Measurements from ENCODE around the gene SH3RF3. TPM values are rescaled to one million over a fixed set of nuclear protein-coding genes. Genes with fewer than 3 reads are reported as not detected.
A peak's percentile ranks its signal among the peaks of the same experiment; 100 is the strongest.

Gene SH3RF3
- total and polyA plus RNA-seq, 9 of the 15 experiments (the other 6 are each of a cell fraction or from before 2014, with no cell fraction given), result 0.02 TPM; not detected in 8

DNA sequence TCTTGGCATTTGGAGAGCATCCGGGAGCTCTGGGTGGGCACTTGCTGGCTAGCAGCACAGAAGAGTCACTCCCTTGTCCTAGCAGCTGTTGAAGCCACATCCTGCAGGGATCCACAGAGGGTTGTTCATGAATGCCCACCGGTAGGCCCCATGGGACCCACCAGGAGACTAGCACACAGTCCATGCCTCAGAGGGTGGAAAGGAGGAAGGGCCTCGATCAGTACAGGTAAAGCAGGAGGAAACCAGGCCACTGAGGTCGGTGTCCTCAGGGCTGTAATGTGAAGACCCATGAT lies 279.0 kb downstream of the SH3RF3 start (continued):
- no peak for TF ChIP-seq ZNF316 (IDR thresholded peaks at IDR 0.05)

DNA sequence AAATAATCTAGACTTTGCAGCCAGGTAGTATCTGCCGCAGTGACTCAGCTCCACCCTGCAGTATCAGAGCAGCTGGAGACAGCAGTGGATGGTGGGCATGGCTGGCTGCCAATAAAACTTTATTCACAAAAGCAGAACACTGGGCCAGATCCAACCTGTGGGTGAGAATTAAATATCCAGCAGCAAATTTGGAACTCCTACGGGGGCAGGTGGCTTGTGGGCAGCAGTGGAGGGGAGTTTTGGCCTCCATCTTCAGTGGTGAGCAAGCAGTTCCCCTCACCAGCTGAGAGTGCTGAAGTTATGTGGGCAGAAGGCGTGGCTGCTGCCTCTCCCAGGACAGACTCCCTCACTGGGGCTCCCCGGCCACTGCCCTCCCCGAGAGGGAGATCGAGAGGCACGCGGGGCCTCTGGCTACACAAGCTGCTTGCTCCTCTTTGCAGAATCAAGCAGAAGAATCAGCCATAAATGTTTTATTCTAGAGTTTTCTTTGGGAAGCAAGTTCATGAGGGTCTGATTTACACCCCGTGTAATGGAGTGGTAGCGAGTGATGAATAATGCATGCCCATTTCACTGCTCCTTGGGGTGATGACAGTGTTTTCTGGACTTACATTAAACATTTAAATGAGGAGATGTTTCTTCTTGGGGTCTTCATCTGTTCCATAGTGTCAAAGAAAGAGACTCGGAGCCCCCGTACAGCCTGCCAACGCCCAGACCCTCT lies 280.5 kb downstream of the SH3RF3 start:
- ChIA-PET POLR2A (interaction anchor here (1.0 to 1.2 kb wide), 2 partner anchors 11 to 16 kb away, joined by 3 read pairs; no protein-coding TSS in a partner anchor), CTCF (ENCODE audit: low intra/inter-chr PET ratio) (no interaction called here)
- H4K20me1 ChIP-seq (replicated peaks; ENCODE audit: control insufficient read depth, insufficient read depth, low read length), result peaks cover 9% of the 10 kb centered on the region; the same call in 1 of the 2 replicates
- no peaks in the 10 kb centered on the region for H3K9me1 ChIP-seq (ENCODE audit: control insufficient read depth, insufficient read depth, low read length)
- no peak for FAIRE-seq
- H3K79me2 ChIP-seq (ENCODE audit: control insufficient read depth, insufficient read depth, low read length), result no peaks in the 10 kb centered on the region
- no peaks in the 10 kb centered on the region for H3K9me3 ChIP-seq (replicated peaks; ENCODE audit: control insufficient read depth, insufficient read depth, low read depth, low read length)
- H3K9ac ChIP-seq (ENCODE audit: insufficient read depth in 1 of 2, low read depth in 2 of 2, low read length in 2 of 2), result no peak overlapping the region
- no peak overlapping the region for H3K4me2 ChIP-seq (ENCODE audit: insufficient read depth, low read length)
- H3K4me3 ChIP-seq, result no peak overlapping the region
- H3K4me1 ChIP-seq (replicated peaks in 1 of 2; ENCODE audit: control insufficient read depth in 2 of 2, insufficient read depth in 2 of 2, low read length in 2 of 2), result no peaks in the 10 kb centered on the region
- no TSS peak for BruUV-seq (replicated peaks)
- H2AFZ ChIP-seq (ENCODE audit: low read depth, low read length), result no peak overlapping the region
- 3% methylated on average over 12 of the region's 13 CpGs for WGBS (ENCODE audit: insufficient coverage, low coverage, missing lambda C conversion rate)
- intact Hi-C loops (cut with micrococcal nuclease) (no loop called here), in situ Hi-C loops (cut with MboI) (no loop called here)
- no peak for ATAC-seq
- DNase-seq (ENCODE audit: extremely low read depth in 1 of 4, low spot score in 3 of 4), result peak in 1 of 4 experiments; percentile 7
- H3K36me3 ChIP-seq (ENCODE audit: control insufficient read depth, insufficient read depth, low read length), result no peaks in the 10 kb centered on the region
- H3K27ac ChIP-seq (ENCODE audit: extremely low read depth, low read depth, low read length), result no peak overlapping the region
- H3K27me3 ChIP-seq (ENCODE audit: control insufficient read depth in 2 of 2, insufficient read depth in 2 of 2, low read length in 2 of 2), result peaks cover 22 to 78% of the 10 kb centered on the region in 2 experiments; a peak in 4 of 5 replicates
- peak; percentile 42; the same call in 1 of the 2 replicates for TF ChIP-seq TCF3 (CRISPR knock-in tag; IDR thresholded peaks at IDR 0.05)
- no peak for TF ChIP-seq CBX5 (IDR thresholded peaks at IDR 0.05; ENCODE audit: borderline replicate concordance, low read depth)
- no peak for TF ChIP-seq HNRNPL (IDR thresholded peaks at IDR 0.05; ENCODE audit: low read depth, low read length)
- TF ChIP-seq CREB3 (tag; conservative IDR thresholded peaks at IDR 0.05; ENCODE audit: low read depth), result no peak
- TF ChIP-seq, protein P1, sequence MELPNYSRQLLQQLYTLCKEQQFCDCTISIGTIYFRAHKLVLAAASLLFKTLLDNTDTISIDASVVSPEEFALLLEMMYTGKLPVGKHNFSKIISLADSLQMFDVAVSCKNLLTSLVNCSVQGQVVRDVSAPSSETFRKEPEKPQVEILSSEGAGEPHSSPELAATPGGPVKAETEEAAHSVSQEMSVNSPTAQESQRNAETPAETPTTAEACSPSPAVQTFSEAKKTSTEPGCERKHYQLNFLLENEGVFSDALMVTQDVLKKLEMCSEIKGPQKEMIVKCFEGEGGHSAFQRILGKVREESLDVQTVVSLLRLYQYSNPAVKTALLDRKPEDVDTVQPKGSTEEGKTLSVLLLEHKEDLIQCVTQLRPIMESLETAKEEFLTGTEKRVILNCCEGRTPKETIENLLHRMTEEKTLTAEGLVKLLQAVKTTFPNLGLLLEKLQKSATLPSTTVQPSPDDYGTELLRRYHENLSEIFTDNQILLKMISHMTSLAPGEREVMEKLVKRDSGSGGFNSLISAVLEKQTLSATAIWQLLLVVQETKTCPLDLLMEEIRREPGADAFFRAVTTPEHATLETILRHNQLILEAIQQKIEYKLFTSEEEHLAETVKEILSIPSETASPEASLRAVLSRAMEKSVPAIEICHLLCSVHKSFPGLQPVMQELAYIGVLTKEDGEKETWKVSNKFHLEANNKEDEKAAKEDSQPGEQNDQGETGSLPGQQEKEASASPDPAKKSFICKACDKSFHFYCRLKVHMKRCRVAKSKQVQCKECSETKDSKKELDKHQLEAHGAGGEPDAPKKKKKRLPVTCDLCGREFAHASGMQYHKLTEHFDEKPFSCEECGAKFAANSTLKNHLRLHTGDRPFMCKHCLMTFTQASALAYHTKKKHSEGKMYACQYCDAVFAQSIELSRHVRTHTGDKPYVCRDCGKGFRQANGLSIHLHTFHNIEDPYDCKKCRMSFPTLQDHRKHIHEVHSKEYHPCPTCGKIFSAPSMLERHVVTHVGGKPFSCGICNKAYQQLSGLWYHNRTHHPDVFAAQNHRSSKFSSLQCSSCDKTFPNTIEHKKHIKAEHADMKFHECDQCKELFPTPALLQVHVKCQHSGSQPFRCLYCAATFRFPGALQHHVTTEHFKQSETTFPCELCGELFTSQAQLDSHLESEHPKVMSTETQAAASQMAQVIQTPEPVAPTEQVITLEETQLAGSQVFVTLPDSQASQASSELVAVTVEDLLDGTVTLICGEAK (IDR thresholded peaks at IDR 0.05), result peak; percentile 92
- TF ChIP-seq, protein P1 (CRISPR knock-in tag; IDR thresholded peaks at IDR 0.05), result peak; percentile 79
- TF ChIP-seq ZFP1 (CRISPR knock-in tag; IDR thresholded peaks at IDR 0.05), result no peak
- no peak for TF ChIP-seq ZNF507 (tag; conservative IDR thresholded peaks at IDR 0.05)
- peak; percentile 45 for TF ChIP-seq CBFA2T3 (IDR thresholded peaks at IDR 0.05)
- TF ChIP-seq ZNF436 (CRISPR knock-in tag; IDR thresholded peaks at IDR 0.05), result no peak
- peak; percentile 23; the same call in 1 of the 2 replicates for TF ChIP-seq TAL1 (IDR thresholded peaks at IDR 0.05)
- TF ChIP-seq SRSF9 (IDR thresholded peaks at IDR 0.05; ENCODE audit: borderline replicate concordance, low read depth, low read length), result no peak
